MM.1S (cell line): ENCODE results near the gene TAF6L.

Experiments
- EZH2 ChIP-seq: fragments of 300-600 bp; sonication (generic); optimal IDR thresholded peaks from 2 replicates; pipeline ENCODE3; 2017; ENCODE audit warnings: low read depth, mild to moderate bottlenecking, antibody characterized with exemption, low read length, mixed read lengths
- EZH2phosphoT487 ChIP-seq: fragments of 300-600 bp; sonication (generic); IDR thresholded peaks from 2 replicates; pipeline ENCODE4 v1.6.1; 2018; ENCODE audit warnings: antibody characterized with exemption, low read length
- TF ChIP-seq, protein P1 (sequence below): fragments of 300-600 bp; sonication (generic); IDR thresholded peaks from 2 replicates; pipeline ENCODE4 v1.5.1; 2016; ENCODE audit warnings: antibody characterized with exemption, low read length, mixed read lengths

DNA sequence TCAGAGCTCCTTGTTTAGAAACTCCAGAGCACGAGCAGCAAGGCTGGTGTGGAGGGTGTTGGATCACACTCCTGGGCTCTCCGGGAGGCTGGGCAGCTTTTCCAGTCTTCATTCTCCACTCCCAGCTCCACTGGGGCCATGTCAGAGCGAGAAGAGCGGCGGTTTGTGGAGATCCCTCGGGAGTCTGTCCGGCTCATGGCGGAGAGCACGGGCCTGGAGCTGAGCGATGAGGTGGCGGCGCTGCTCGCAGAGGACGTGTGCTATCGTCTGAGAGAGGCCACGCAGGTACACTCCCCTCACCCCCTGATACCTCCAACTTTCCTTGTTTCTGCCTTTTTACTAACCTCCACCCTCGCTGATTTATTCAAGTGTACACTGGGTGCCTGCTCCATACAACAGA, 4.5 kb downstream of the TAF6L start:
- TF ChIP-seq, protein P1, sequence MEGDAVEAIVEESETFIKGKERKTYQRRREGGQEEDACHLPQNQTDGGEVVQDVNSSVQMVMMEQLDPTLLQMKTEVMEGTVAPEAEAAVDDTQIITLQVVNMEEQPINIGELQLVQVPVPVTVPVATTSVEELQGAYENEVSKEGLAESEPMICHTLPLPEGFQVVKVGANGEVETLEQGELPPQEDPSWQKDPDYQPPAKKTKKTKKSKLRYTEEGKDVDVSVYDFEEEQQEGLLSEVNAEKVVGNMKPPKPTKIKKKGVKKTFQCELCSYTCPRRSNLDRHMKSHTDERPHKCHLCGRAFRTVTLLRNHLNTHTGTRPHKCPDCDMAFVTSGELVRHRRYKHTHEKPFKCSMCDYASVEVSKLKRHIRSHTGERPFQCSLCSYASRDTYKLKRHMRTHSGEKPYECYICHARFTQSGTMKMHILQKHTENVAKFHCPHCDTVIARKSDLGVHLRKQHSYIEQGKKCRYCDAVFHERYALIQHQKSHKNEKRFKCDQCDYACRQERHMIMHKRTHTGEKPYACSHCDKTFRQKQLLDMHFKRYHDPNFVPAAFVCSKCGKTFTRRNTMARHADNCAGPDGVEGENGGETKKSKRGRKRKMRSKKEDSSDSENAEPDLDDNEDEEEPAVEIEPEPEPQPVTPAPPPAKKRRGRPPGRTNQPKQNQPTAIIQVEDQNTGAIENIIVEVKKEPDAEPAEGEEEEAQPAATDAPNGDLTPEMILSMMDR: no peak
- TF ChIP-seq EZH2 (no peak), EZH2phosphoT487 (no peak)
